Measurements from ENCODE around the gene LYRM9.

- TF ChIP-seq, protein P1, sequence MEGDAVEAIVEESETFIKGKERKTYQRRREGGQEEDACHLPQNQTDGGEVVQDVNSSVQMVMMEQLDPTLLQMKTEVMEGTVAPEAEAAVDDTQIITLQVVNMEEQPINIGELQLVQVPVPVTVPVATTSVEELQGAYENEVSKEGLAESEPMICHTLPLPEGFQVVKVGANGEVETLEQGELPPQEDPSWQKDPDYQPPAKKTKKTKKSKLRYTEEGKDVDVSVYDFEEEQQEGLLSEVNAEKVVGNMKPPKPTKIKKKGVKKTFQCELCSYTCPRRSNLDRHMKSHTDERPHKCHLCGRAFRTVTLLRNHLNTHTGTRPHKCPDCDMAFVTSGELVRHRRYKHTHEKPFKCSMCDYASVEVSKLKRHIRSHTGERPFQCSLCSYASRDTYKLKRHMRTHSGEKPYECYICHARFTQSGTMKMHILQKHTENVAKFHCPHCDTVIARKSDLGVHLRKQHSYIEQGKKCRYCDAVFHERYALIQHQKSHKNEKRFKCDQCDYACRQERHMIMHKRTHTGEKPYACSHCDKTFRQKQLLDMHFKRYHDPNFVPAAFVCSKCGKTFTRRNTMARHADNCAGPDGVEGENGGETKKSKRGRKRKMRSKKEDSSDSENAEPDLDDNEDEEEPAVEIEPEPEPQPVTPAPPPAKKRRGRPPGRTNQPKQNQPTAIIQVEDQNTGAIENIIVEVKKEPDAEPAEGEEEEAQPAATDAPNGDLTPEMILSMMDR (optimal IDR thresholded peaks at IDR 0.05 in 1 of 3, IDR thresholded peaks at IDR 0.05 in 1 of 3, conservative IDR thresholded peaks at IDR 0.05 in 1 of 3; ENCODE audit: extremely low read depth in 1 of 3, insufficient read depth in 2 of 3, low read length in 3 of 3), result no peak
- TF ChIP-seq EZH2 (IDR thresholded peaks at IDR 0.05; ENCODE audit: low read length), result no peak
These were observed 10.9 kb upstream of the LYRM9 start for GRCh38 chr17:27904114-27904513.
